K562 (cell line): Measurements from ENCODE around the gene KAT6B. TPM values are rescaled to one million over a fixed set of nuclear protein-coding genes. Genes with fewer than 3 reads are reported as not detected.

ENCODE experiments used
- E2F6 ChIP-seq, 2 experiments: IDR thresholded peaks; 2 replicates each; pipeline ENCODE4 v1.6.1; 2011; ENCODE audit warnings: borderline replicate concordance in 1 of 2, control low read depth in 1 of 2, low read depth in 1 of 2, low read length in 1 of 2, mild to moderate bottlenecking in 1 of 2, mixed read lengths in 1 of 2, moderate library complexity in 1 of 2; ENCODE audit not compliant: insufficient read depth in 1 of 2, insufficient read length in 1 of 2, poor library complexity in 1 of 2, severe bottlenecking in 1 of 2; ENCODE audit errors: extremely low read depth in 1 of 2
- GABPB1 ChIP-seq: sonication (generic); formaldehyde crosslinking; IDR thresholded peaks from 2 replicates; pipeline ENCODE4 v1.8.0; 2022; ENCODE audit warnings: mild to moderate bottlenecking, missing genetic modification reagents
- LARP7 ChIP-seq: fragments of 450-650 bp; IDR thresholded peaks from 2 replicates; pipeline ENCODE4 v1.6.1; 2016
- NFRKB ChIP-seq: fragments of 450-650 bp; IDR thresholded peaks from 2 replicates; pipeline ENCODE4 v1.6.1; 2016; ENCODE audit warnings: low read depth
- PHF8 ChIP-seq: fragments of 200-600 bp; sonication (generic); IDR thresholded peaks from 2 replicates; pipeline ENCODE4 v1.6.1; 2012; ENCODE audit warnings: mixed run types, mild to moderate bottlenecking, inconsistent platforms, low read length, moderate library complexity, borderline replicate concordance
- TGIF2 ChIP-seq: sonication (generic); formaldehyde crosslinking; IDR thresholded peaks from 2 replicates; pipeline ENCODE4 v1.8.1; 2022; ENCODE audit warnings: mild to moderate bottlenecking, missing genetic modification reagents, moderate library complexity
- ZNF318 ChIP-seq, 2 experiments: fragments of 450-650 bp; IDR thresholded peaks; 2 replicates each; pipeline ENCODE4 v1.6.1; 2016; ENCODE audit warnings: mild to moderate bottlenecking in 2 of 2, borderline replicate concordance in 1 of 2, low read depth in 1 of 2, moderate library complexity in 1 of 2
- ZNF583 ChIP-seq: fragments of 250-450 bp; sonication (Bioruptor Pico); IDR thresholded peaks from 2 replicates; pipeline ENCODE4 v1.4.0; 2020
- ZNF77 ChIP-seq: fragments of 250-450 bp; sonication (Bioruptor Pico); IDR thresholded peaks from 2 replicates; pipeline ENCODE4 v1.5.0; 2020
- polyA plus RNA-seq, 8 experiments: library from polyadenylated mRNA; depleted of rRNA in 4 of 8; stranded (reverse) in 5 of 8; unstranded in 3 of 8; fragments of >200 nt; fragmentation: Nextera tagmentation in 2 of 8; fragmentation: Illumina TruSeq in 1 of 8; extraction: Ambion mirVana in 2 of 8; extraction: Trizol in 1 of 8; gene quantifications; 2 replicates each; pipeline versions ENCODE4 v1.2.1 to v1.2.3, GENCODE V29; 2011 to 2014; ENCODE audit warnings: inconsistent platforms in 1 of 8, missing spikeins in 1 of 8
- total RNA-seq, 7 experiments: library from RNA; depleted of rRNA in 6 of 7; stranded (reverse); fragments of >200 nt in 6 of 7; fragmentation: Illumina TruSeq in 2 of 7; extraction: Trizol in 2 of 7; gene quantifications; 2 replicates each; pipeline versions ENCODE4 v1.2.1 to v1.2.3, GENCODE V29; 2011 to 2021; ENCODE audit warnings: low replicate concordance in 1 of 7
- TF ChIP-seq, protein P1 (sequence below): fragments of 450-650 bp; IDR thresholded peaks from 2 replicates; pipeline ENCODE4 v1.6.1; 2016; ENCODE audit warnings: low read depth

Gene KAT6B
- total and polyA plus RNA-seq, 9 of the 15 experiments (the other 6 are each of a cell fraction or from before 2014, with no cell fraction given) = 1.4 to 9.2 (median 6.8) TPM

DNA sequence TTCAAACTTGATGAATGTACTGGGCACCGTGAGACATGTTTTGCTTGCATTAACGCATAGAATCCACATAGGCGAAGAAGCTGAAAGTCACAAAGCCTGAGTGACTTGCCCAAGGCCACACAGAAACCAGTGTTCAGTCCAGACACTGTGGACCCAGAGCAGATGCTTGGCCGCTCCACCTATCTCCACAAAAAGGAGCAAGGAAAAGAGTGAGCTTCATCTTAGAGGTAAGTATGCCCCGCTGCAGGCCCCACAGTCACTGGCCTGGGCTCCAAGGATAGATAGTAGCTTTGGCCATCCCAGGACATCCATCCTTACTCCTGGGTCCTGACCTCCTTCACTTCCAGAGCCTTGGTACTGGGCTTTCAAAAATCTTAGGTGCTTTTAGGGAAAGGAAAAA, 224.9 kb downstream of the KAT6B start (continued):
- TF ChIP-seq ZNF318 (IDR thresholded peaks at IDR 0.05; ENCODE audit: borderline replicate concordance in 1 of 2, low read depth in 1 of 2) (no peak), TGIF2 (CRISPR knock-in tag) (no peak), LARP7 (no peak), E2F6 (IDR thresholded peaks at IDR 0.05; ENCODE audit: borderline replicate concordance in 1 of 2, extremely low read depth in 1 of 2, insufficient read depth in 1 of 2, insufficient read length in 1 of 2, low read depth in 1 of 2, low read length in 1 of 2, poor library complexity in 1 of 2, severe bottlenecking in 1 of 2) (no peak), GABPB1 (CRISPR knock-in tag) (no peak), NFRKB (no peak), ZNF77 (CRISPR knock-in tag) (no peak), ZNF583 (CRISPR knock-in tag) (no peak), PHF8 (no peak)
- TF ChIP-seq, protein P1, sequence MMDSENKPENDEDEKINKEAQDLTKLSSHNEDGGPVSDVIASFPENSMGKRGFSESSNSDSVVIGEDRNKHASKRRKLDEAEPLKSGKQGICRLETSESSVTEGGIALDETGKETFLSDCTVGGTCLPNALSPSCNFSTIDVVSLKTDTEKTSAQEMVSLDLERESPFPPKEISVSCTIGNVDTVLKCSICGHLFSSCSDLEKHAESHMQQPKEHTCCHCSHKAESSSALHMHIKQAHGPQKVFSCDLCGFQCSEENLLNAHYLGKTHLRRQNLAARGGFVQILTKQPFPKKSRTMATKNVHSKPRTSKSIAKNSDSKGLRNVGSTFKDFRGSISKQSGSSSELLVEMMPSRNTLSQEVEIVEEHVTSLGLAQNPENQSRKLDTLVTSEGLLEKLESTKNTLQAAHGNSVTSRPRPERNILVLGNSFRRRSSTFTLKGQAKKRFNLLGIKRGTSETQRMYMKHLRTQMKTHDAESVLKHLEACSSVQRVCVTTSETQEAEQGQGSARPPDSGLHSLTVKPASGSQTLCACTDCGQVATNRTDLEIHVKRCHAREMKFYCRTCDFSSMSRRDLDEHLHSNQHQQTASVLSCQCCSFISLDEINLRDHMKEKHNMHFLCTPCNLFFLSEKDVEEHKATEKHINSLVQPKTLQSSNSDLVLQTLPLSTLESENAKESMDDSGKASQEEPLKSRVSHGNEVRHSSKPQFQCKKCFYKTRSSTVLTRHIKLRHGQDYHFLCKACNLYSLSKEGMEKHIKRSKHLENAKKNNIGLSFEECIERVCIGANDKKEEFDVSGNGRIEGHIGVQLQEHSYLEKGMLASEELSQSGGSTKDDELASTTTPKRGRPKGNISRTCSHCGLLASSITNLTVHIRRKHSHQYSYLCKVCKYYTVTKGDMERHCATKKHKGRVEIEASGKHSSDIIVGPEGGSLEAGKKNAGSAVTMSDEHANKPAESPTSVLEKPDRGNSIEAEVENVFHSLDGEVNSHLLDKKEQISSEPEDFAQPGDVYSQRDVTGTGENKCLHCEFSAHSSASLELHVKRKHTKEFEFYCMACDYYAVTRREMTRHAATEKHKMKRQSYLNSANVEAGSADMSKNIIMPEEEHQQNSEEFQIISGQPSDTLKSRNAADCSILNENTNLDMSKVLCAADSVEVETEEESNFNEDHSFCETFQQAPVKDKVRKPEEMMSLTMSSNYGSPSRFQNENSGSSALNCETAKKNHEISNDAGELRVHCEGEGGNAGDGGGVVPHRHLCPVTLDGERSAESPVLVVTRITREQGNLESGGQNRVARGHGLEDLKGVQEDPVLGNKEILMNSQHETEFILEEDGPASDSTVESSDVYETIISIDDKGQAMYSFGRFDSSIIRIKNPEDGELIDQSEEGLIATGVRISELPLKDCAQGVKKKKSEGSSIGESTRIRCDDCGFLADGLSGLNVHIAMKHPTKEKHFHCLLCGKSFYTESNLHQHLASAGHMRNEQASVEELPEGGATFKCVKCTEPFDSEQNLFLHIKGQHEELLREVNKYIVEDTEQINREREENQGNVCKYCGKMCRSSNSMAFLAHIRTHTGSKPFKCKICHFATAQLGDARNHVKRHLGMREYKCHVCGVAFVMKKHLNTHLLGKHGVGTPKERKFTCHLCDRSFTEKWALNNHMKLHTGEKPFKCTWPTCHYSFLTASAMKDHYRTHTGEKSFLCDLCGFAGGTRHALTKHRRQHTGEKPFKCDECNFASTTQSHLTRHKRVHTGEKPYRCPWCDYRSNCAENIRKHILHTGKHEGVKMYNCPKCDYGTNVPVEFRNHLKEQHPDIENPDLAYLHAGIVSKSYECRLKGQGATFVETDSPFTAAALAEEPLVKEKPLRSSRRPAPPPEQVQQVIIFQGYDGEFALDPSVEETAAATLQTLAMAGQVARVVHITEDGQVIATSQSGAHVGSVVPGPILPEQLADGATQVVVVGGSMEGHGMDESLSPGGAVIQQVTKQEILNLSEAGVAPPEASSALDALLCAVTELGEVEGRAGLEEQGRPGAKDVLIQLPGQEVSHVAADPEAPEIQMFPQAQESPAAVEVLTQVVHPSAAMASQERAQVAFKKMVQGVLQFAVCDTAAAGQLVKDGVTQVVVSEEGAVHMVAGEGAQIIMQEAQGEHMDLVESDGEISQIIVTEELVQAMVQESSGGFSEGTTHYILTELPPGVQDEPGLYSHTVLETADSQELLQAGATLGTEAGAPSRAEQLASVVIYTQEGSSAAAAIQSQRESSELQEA = no peak
